ENCODE measurements around the gene NDUFA5.
"Not testable (repeated sequence)": the region's sequence is repeated elsewhere in the genome, so short reads cannot be mapped to it uniquely, and the experiment has no call there.

Gene NDUFA5

GRCh38 chr7:123538897-123539296 is 18.7 kb downstream of the NDUFA5 start:
- H3K27me3 Mint-ChIP-seq (ENCODE audit: low read depth): peaks cover 8% of the 10 kb centered on the region
- no peaks in the 10 kb centered on the region for H3K9me3 Mint-ChIP-seq
- no peak overlapping the region for H3K4me3 Mint-ChIP-seq
- H3K36me3 Mint-ChIP-seq (ENCODE audit: low read depth): peaks cover 2% of the 10 kb centered on the region
- H3K4me1 Mint-ChIP-seq (ENCODE audit: low read depth): peaks cover 12% of the 10 kb centered on the region
- no peak overlapping the region for H3K27ac Mint-ChIP-seq
- DNase-seq (ENCODE audit: low spot score): no peak

- H3K27me3 Mint-ChIP-seq (ENCODE audit: low read depth): peaks cover 14% of the 10 kb centered on the region
- no peak overlapping the region for H3K4me3 Mint-ChIP-seq
- no peak for DNase-seq (ENCODE audit: low spot score)
- H3K9me3 Mint-ChIP-seq: no peaks in the 10 kb centered on the region
- peaks cover 17% of the 10 kb centered on the region for H3K4me1 Mint-ChIP-seq (ENCODE audit: low read depth)
- peaks cover 2% of the 10 kb centered on the region for H3K36me3 Mint-ChIP-seq (ENCODE audit: low read depth)
- H3K27ac Mint-ChIP-seq: no peak overlapping the region
Measured at GRCh38 chr7:123538189-123538714, 19.4 kb downstream of the NDUFA5 start.

DNA sequence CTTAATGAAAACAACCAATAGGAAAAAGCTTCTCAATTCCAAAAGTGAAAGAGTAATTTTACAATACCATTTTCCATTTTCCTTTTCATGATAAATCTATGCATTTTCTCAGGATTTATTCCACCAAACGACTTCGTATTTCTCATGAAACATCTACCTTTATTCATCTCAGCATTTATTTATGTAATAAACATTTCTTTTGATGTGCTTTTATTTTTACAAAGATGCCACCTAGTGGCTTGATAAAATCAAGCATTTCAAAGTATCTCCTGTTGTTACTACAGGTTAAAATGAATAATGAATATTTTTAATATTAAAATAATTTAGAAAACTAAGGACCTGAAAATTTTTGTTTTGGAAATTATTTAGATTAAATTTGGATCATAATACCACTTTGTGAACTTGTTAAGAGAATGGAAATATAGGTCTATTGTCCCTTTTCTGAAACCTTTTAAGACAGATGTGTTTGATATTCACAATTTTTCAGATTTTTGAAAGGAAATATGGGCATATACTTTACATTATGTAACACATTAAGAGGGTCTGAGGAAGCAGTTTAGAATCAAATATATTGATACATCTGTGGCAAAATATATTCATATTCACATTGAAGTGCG is 20.5 kb downstream of the NDUFA5 start:
- Mint-ChIP-seq H3K36me3 (ENCODE audit: low read depth) (peaks cover 2% of the 10 kb centered on the region), H3K27me3 (ENCODE audit: low read depth) (peaks cover 21% of the 10 kb centered on the region), H3K9me3 (no peaks in the 10 kb centered on the region), H3K4me1 (ENCODE audit: low read depth) (peaks cover 22% of the 10 kb centered on the region), H3K4me3 (no peak overlapping the region), H3K27ac (no peak overlapping the region)
- no peak for DNase-seq (ENCODE audit: low spot score)

- Mint-ChIP-seq H3K27ac (no peak overlapping the region), H3K4me3 (peak overlapping the region; percentile 32), H3K36me3 (ENCODE audit: low read depth) (no peaks in the 10 kb centered on the region), H3K27me3 (ENCODE audit: low read depth) (peaks cover 31% of the 10 kb centered on the region), H3K4me1 (ENCODE audit: low read depth) (peaks cover 22% of the 10 kb centered on the region), H3K9me3 (no peaks in the 10 kb centered on the region)
- no peak for DNase-seq (ENCODE audit: low spot score)
Measured at GRCh38 chr7:123535517-123535916, 22.1 kb downstream of the NDUFA5 start.

DNA sequence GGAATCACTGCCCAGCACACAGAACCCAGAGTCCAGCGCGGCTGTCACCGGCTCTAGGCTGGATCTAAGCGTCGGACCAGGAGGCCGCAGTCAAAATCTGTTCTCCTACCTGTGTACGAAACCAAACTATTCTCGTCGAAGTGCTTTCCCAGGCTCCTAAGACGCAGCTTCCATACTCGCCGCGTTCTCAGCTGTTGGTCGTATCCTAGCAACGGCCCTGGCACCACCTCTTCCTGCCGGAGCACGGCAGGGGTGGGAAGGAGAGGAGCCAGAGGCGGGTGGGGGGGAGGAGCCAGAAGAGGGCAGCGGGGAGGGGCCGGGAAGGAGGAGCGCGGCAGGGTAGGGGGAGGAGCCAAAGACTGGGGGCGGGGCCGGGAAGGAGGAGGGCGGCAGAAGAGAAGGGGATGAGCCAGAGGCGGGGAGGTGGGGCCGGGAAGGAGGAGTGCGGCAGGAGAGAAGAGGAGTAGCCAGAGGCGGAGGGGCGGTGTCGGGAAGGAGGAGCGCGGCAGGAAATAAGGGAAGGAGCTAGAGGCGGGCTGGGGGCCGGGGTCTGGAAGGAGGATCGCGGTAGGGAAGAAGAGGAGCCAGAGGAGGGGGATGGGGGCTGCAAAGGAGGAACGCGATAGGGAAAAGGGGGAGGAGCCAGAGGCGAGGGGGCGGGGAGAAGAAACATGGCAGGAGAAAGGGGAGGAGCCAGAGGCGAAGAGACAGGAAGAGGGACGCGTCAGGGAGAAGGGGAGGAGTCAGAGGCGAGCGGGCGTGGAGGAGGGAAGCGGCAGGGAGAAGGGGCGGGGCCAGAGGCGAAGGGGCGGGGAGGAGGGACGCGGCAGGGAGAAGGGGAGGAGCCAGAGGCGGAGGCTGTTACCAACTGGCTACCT is 23.0 kb downstream of the NDUFA5 start, which contains the start of gene IQUB:
Gene IQUB (minus strand): TSS at position 213 of the 878 bp plus-strand sequence. CDS start 22,255 bp downstream, outside the sequence.
- Mint-ChIP-seq H3K4me3 (peak within 1 kb of the TSS; percentile 89), H3K36me3 (ENCODE audit: low read depth) (no peaks in the 10 kb centered on the region), H3K27me3 (ENCODE audit: low read depth) (peaks cover 36% of the 10 kb centered on the region), H3K27ac (peak within 1 kb of the TSS; percentile 84), H3K4me1 (ENCODE audit: low read depth) (peaks cover 22% of the 10 kb centered on the region), H3K9me3 (no peaks in the 10 kb centered on the region)
- peak; percentile 89 for DNase-seq (ENCODE audit: low spot score)

- Mint-ChIP-seq H3K27me3 (ENCODE audit: low read depth) (peaks cover 36% of the 10 kb centered on the region), H3K4me3 (peak overlapping the region; percentile 89), H3K27ac (no peak overlapping the region), H3K36me3 (ENCODE audit: low read depth) (no peaks in the 10 kb centered on the region), H3K4me1 (ENCODE audit: low read depth) (peaks cover 22% of the 10 kb centered on the region), H3K9me3 (no peaks in the 10 kb centered on the region)
- DNase-seq (ENCODE audit: low spot score): no peak
Measured at GRCh38 chr7:123533929-123534382, 23.7 kb downstream of the NDUFA5 start.

- DNase-seq (ENCODE audit: low spot score): no peak
- Mint-ChIP-seq H3K27me3 (ENCODE audit: low read depth) (peaks cover 36% of the 10 kb centered on the region), H3K4me1 (ENCODE audit: low read depth) (peaks cover 22% of the 10 kb centered on the region), H3K27ac (no peak overlapping the region), H3K4me3 (peak overlapping the region; percentile 89), H3K36me3 (ENCODE audit: low read depth) (no peaks in the 10 kb centered on the region), H3K9me3 (no peaks in the 10 kb centered on the region)
Measured at GRCh38 chr7:123533553-123533917, 24.1 kb downstream of the NDUFA5 start.

- Mint-ChIP-seq H3K4me3 (peak overlapping the region; percentile 2), H3K27me3 (ENCODE audit: low read depth) (peaks cover 36% of the 10 kb centered on the region), H3K4me1 (ENCODE audit: low read depth) (peaks cover 18% of the 10 kb centered on the region)
- DNase-seq (ENCODE audit: low spot score): peak; percentile 45
- H3K9me3 Mint-ChIP-seq; H3K36me3 Mint-ChIP-seq (ENCODE audit: low read depth); H3K27ac Mint-ChIP-seq: not testable (repeated sequence)
Measured at GRCh38 chr7:123532788-123533552, 24.6 kb downstream of the NDUFA5 start.

GRCh38 chr7:123532343-123532742 is 25.3 kb downstream of the NDUFA5 start:
- not testable (repeated sequence) for H3K9me3 Mint-ChIP-seq; H3K27ac Mint-ChIP-seq; DNase-seq (ENCODE audit: low spot score); H3K36me3 Mint-ChIP-seq (ENCODE audit: low read depth)
- H3K4me3 Mint-ChIP-seq: peak overlapping the region; percentile 70
- H3K27me3 Mint-ChIP-seq (ENCODE audit: low read depth): peaks cover 36% of the 10 kb centered on the region
- peaks cover 18% of the 10 kb centered on the region for H3K4me1 Mint-ChIP-seq (ENCODE audit: low read depth)

- Mint-ChIP-seq H3K4me1 (ENCODE audit: low read depth) (peaks cover 17% of the 10 kb centered on the region), H3K27me3 (ENCODE audit: low read depth) (peaks cover 36% of the 10 kb centered on the region)
- not testable (repeated sequence) for H3K27ac Mint-ChIP-seq; H3K9me3 Mint-ChIP-seq; H3K4me3 Mint-ChIP-seq; DNase-seq (ENCODE audit: low spot score); H3K36me3 Mint-ChIP-seq (ENCODE audit: low read depth)
Measured at GRCh38 chr7:123530035-123530591, 27.5 kb downstream of the NDUFA5 start.

DNA sequence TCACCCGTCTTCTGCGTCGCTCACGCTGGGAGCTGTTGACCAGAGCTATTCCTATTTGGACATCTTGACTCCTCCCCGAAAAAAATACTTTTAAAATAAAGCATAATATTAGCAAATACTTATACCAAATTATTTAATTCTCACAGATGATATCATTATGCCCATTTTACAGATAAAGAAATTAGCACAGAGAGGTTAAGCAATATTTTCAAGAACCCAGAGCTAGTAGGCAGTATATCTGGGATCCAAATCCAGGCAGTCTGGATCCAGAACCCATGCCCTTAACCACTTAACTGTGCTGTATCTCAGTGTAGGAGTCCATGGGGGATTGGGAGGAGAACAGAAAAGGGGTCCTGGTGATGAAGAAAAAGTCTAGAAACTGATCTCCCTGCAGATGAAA is 29.4 kb downstream of the NDUFA5 start:
- Mint-ChIP-seq H3K4me3 (no peak overlapping the region), H3K27ac (no peak overlapping the region), H3K36me3 (ENCODE audit: low read depth) (no peaks in the 10 kb centered on the region), H3K9me3 (no peaks in the 10 kb centered on the region), H3K4me1 (ENCODE audit: low read depth) (peaks cover 6% of the 10 kb centered on the region), H3K27me3 (ENCODE audit: low read depth) (peaks cover 22% of the 10 kb centered on the region)
- no peak for DNase-seq (ENCODE audit: low spot score)

GRCh38 chr7:123527712-123528225 is 29.8 kb downstream of the NDUFA5 start:
- not testable (repeated sequence) for DNase-seq (ENCODE audit: low spot score); H3K36me3 Mint-ChIP-seq (ENCODE audit: low read depth); H3K4me3 Mint-ChIP-seq; H3K9me3 Mint-ChIP-seq; H3K27ac Mint-ChIP-seq; H3K4me1 Mint-ChIP-seq (ENCODE audit: low read depth)
- peaks cover 18% of the 10 kb centered on the region for H3K27me3 Mint-ChIP-seq (ENCODE audit: low read depth)

DNA sequence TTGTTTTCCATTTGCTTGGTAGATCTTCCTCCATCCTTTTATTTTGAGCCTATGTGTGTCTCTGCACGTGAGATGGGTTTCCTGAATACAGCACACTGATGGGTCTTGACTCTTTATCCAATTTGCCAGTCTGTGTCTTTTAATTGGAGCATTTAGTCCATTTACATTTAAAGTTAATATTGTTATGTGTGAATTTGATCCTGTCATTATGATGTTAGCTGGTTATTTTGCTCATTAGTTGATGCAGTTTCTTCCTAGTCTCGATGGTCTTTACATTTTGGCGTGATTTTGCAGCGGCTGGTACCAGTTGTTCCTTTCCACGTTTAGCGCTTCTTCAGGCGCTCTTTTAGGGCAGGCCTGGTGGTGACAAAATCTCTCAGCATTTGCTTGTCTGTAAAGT is 31.1 kb downstream of the NDUFA5 start:
- H3K27me3 Mint-ChIP-seq (ENCODE audit: low read depth): not testable (repeated sequence)

More for the DNA sequence above, 31.1 kb downstream of the NDUFA5 start:
- not testable (repeated sequence) for H3K27ac Mint-ChIP-seq; H3K4me3 Mint-ChIP-seq; DNase-seq (ENCODE audit: low spot score); H3K9me3 Mint-ChIP-seq; H3K4me1 Mint-ChIP-seq (ENCODE audit: low read depth); H3K36me3 Mint-ChIP-seq (ENCODE audit: low read depth)

Data from T-helper 2 cell treated with Interferon-gamma antibody and Interleukin-4, amounts not matched to agents 5 μg/mL and 100 μg/mL, for 36 hours (primary cell).